ENCODE results near the gene HEPN1.

The HEPN1 gene

DNA sequence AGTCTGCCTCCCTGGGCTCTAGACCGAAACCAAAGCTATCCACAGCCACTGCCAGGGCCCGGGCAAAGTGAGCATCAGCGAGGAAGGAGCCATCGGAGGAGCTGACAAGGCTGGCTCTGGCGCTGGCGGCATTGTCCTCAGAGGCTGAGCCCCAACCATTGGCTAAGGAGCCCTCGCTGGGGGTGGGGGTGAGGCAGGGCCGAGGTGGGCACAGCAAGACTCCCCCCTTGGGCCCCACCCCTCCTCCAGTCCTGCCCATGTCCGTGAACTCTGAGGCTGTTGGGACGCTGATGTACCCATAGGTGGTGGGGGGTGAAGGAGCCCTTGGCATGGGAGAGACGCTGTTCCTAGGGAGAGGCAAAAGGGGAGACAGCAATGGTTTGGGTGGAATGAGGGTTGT is 32.6 kb upstream of the HEPN1 start:
- no peak for DNase-seq

DNA sequence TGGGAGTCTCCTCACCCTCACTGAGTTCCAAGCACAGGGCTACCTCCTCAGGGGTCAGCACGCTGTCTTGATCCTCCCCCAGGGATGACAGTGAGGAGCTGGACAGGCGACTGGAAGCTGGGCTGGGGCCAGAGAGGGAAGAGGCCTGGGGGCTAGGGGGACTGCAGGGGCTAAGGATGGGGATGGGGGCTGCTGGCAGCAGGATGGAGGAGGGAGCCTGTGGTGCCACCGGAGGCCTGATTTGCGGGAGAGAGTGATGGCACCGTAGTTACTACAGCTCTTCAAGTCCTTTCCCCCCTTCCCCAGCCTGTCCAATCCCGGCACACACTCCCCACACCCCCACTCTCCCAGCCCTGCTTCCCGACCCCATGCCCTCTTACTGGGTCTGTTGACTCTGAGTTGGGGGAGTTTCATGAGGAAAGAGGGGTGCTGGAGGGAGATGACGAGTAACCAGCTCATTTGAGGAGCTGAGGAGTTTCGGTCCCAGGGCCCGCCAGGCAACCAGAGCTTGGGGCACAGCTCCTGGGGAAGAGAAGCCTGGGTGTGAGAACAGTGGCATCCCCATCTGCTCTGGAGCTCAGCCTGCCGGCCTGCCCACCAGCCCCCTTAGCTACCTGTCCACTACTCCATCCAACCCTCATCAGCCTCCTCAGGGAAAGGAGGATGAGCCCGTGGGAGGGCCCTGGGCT is 31.9 kb upstream of the HEPN1 start:
- DNase-seq = no peak

DNA sequence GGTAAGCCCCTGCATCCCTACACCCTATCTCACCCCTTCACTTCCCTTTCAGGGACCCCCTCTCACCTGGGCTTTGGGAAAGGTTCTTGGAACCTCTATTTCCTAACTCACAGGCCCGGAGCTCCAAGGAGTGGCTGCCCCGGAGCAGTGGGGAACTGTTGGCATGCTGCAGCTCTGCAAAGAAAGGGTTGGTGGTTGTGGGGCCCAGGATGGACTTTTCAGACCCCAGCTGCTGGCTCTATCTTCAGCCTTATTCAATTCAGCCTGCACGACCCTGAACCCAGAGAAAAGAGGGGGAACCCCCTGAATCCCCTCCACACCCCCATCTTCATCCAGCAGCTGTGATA is 31.4 kb upstream of the HEPN1 start:
- no peak for DNase-seq

DNA sequence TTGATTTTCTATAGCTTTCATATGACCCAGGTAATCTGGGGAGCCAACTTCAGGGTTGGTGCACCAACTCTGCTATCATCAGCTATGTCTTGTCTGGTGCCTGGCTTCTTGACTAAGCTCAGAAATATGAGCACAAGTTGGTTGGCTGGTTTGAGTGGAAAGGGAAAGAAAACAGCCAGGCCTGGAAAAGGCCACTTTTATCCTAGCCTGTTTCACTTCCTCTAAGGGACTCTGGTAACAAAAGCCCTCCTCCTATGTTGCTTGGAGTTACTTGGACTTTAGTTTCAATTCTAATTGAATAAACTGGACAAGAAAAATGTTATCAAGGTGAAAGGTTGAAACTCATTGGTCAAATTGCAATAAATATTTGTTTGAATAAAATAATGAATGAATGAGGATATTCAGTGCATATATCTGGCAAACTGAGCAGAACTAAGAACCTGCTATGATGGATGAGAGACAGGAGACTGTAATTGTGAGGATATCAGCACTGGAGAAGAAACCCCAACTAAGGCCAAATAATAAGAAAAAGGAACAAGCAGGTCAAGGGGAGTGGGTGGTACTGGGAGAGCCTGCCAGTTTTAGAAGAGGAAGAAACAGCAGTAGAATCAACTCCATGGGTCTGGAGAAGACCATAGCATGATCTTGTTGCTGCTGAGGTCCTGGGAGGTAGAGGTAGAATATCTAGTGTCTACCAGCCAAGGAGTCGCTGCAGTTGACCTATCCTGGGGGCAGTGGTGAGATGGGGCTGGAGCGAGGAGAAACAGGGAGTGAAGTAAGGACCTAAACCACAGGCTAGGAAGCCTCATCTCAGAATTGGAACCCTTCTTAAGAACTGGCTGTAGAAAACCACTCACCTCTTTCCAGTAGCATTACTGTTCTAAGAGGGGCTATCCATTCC is 29.6 kb upstream of the HEPN1 start:
- no peak for DNase-seq

DNA sequence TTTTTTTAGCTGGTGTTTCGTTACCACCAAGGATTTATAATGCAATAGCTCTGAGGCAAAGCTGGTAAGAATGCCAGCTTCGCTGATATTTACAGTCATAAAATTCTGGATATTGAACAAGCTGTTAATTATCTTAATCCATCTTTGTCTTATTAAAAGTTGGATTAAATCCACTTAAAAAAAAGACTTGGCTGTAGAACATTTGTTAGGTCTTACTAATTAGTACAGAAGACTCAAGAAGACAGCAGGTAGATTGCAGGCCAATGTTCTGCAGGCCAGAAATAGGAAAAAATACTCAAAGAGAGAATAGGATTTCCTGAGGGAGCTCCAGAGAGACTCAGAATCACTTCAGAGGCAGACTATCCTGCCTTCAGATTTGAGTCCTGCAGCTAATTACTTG is 28.9 kb upstream of the HEPN1 start:
- no peak for DNase-seq

DNA sequence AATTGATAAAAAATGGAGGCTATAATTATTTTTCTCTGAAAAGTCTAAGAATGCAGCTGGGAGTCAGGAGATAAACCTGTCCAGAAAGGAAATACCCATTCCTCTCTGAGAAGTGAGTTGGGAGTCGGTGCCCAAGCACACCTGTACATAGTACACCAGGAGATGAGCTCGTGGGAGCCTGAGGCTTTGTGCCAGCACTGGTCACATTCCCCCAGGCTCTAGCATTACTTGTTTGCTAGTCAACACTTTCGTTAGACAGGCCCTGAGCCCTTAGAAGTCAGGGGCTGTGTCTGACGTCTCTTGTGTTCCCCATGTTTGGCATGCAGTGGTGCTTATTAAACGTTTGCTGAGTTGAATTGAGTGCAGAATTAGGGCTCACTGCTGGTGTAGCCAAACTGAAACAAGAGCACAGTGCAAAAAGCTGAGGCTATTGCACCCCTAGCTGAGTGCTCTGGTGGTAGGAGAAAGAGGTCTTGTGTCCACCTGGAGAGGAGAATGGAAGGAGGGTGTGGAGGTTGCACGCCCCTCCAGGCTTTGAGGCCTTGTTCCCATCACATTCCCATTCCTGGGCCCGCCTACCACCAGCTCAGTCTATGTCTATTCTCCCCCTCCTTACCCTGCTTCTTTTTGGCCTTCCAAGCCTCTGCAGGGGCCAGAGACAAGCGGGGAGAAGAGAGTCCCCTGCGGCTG is 28.2 kb upstream of the HEPN1 start:
- no peak for DNase-seq

DNA sequence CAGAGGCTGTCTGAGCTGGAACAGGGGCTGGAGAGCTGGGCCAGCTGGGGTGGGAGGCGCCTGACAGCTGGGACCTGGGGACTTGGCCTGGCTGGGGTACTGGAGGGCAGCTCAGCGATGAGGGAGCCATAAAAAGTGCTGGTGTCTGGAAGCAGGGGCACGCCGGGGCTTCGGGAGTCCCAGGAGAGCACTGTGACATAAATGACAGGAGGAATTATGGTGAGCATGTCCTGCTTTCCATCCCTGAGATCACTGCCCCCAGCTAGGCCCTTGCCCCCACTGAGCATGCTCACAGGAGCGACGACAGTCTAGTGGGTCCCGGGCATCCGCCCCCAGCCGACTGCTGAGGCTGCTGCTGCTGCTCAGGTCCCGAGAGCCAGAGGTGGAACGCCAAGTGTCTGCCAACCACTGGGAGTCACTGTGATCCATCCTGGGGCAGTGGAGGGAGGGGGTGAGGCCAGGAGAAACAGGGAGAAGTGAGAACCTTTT is 27.6 kb upstream of the HEPN1 start:
- DNase-seq = no peak

DNA sequence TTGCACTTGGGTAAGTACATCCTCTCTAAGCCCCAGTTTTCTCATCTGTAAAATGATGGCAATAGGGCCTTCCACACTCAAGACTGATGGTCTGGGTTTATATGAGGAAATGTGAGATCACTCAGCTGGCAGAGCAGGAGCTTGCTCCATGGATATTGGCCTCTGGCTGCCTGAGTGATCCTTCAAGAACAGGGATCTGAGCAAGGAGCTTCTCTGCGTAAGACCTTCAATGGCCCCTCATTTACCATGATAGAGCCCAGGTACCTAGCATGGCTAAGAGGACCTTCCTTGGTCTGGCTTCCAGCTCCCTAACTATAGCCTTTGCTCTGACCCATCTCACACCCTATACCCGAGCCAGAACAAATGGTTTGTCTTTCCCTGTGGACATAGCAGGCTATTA is 26.9 kb upstream of the HEPN1 start:
- no peak for DNase-seq

DNA sequence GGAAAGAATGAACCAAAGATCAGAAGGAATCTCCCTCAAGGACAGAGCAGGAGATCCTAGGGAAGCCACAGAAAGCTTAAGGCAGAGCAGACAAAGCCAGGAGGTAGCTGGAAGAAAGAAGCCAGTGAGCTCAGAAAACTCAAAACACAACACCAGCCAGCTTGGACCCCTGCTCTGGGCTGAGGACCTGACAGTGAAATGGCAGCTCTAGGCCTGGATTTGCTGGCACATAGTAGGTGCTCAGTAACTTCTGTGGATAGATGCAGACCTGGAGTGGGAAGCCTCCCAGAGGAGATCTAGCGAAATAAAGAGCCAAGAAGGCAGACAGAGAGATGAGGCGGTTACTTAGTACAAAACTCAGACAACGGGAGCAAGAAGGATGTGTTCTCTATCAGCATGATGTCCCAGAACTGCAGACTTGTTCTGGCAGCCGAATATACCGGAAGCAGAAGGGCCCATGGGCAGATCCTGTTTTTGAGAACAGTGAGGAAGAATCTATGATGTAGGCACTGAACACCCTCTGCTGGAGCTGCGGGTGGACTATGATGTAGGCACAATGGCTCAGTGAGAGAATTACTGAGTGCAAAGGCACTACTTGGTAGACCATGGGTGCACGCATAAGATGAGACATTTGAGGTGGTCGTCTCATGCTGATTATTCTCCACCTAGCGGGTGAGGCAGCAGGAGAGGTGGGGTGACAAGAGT is 26.1 kb upstream of the HEPN1 start:
- DNase-seq = peak in 1 of 2 experiments; percentile 6

DNA sequence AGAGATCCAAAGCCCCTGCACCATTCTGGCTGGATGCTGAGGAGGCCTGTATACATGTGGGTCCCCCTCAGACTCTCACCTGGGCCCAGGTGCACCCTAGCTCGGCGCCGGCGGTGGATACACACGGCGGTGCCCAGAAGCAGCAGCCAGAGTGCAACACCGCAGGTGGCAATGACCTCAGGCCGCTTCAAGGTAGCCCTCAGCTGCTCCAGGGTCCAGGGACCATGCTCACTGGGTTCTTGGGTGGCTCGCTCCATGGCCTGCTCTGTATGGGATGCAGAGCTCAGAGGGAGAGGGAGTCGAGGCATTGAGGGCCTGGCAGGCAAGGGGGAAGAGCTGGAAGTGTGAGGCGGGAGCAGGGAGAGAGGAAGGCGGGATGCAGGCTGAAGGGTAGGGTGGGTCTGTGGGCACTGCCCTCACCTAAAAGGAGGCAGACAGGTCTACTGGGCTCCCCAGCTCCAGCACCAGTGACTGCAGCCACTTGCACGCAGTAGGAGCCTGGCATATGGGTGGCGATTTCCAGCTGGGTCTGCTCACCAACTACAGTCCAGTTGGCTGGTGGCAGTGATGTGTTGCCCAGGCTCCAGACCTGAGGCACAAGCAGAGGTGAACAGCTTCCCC is 25.2 kb upstream of the HEPN1 start:
- DNase-seq = no peak

DNA sequence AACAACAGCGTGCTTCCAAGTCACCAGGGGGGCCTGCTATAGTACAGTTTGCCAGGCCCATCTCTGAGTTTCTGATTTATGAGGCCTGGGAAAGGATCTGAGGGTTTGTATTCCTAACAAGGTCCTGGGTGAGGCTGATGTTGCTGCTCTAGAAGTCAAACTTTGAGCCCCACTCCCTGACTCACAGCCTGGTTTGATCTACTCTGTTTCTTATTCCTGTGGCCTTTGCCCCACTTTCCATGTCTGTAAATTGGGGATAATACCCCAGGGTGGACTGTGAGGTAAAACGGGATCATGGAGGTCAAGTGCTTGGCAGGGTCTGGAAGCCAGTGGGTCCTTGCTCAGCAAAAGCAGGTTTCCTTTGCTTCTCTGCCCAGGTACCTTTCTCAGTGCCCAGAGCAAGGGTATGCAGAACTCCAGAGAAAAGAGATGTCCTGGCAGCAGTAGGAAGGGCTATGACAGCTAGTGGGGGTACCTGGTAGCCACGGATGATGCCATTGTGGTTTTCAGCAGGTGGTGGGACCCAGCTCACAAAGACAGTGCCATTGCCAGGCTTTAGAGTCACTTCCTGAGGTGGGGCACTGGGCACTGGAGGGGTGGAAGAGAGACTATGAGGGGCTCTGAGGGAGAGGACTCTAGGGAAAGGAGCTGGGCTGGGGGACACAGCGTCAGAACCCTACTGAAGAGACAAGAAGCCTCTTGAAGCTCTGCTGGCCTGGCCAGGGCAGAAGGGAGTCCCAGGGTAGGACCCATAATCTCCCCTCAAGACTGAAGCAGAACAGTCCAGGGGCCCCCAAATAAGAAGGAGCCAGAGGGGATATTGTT is 24.2 kb upstream of the HEPN1 start:
- no peak for DNase-seq

DNA sequence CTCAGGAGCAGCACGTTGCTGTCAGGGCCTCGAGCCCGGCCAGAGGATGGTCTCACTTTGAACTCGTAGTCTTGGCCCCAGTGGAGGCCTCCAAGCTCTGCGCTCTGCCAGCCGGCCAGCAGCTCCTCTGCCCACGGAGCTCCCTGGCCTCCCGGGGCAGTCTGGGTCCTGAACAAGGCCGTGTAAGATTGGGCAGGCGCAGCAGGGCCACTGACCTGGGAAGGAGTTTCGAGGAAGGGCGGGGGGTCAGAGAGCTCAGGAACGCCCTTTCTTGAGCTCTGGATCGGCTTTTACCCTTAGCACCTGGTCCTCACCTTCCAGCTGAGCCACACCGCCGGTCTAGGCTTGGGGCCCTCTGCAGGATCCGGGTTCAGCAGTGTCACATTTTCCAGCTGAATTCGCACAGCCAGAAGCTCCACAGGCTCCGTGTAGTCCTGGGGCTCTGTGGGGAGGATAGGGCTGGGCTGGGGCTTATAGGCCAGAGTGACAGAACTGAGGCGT is 23.5 kb upstream of the HEPN1 start:
- DNase-seq = no peak

DNA sequence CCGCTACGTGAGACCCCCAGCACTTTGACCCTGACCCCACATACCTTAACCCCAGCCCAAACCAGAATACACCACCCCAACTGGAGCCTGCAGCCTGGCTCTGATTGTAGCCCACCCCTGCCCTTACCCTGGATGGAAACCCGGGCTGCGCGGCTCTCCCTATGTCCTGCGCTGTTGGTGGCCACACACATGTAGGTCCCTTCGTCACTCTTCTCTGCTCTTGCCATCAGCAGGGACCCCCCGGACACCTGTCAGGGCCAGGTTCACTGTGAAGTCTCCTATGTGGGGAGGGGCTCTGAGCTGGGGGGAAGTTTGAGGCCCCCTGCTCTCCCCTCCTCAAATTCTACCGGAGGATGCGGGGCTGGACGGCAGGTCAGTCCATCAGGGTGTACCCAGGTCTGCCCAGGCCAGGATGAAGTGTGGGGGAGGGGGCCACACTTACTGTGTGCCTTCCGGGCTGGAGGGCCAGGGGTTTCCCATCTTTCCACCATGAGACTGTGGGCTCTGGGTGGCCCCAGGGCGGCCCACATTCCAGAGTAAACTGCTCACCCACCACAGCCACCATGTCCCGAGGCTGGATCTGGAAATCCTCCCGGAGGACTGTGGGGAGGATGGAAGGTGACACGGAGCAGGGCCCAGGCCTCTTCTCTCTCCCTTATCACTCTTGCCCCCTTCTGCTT is 22.8 kb upstream of the HEPN1 start:
- no peak for DNase-seq

DNA sequence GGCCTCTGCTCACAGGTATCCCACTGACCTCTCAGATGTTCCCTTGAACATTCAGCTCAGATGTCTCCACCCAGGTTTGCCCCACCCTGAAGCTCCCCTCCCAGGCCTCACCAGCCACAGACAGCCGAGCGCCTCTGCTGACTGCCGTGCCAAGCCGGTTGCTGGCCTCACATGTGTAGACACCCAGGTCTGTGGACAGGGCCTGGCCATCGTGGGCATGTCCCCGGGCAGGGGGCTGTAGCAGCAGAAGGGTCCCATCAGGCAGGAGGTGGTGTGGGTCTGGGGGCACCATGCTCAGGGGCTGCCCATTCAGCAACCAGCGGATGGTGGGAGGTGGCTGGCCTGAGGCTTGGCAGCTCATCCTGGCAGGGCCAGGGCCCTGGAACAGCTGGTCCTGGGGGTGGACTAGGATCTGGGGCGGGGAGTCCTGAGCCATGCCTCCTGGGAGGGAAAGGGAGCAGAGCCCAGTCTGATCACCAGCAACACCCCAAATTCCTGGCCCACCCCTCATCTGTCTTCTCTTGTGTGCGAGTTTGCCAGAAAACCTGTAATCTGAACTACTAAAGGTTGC is 22.1 kb upstream of the HEPN1 start:
- DNase-seq = no peak

DNA sequence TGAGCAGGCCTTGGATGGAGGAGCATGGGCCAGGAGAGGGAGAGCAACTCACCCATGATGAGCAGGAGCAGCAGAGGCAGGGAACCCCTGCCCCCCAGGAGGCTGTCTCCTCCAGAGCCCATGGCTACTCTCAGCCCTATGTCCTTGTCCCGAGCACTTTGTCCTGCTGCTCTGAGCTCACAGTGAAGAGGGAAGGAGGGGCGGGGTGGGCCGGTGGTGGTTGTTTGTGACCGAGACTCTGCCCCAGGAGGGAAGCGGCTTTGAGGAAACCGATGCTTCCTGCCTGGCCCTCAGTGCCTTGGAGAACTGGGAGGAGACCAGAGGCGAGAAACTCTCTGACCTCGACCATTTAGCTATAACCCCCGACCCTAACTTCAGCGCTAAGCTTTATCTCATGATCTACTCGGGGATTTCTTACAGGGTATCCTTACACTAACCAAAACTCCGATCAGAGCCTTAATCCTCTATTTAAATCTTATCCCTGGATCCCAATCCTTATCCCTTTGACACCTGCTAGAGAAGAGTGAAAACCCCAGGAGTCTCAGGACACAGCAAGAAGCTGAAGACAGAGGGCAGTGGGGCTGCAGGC is 21.3 kb upstream of the HEPN1 start, which contains the start of gene ROBO4:
ROBO4 (minus strand) TSS at position 192 of the 589 bp plus-strand sequence; CDS start at position 122, 70 bp downstream.
- DNase-seq = no peak

DNA sequence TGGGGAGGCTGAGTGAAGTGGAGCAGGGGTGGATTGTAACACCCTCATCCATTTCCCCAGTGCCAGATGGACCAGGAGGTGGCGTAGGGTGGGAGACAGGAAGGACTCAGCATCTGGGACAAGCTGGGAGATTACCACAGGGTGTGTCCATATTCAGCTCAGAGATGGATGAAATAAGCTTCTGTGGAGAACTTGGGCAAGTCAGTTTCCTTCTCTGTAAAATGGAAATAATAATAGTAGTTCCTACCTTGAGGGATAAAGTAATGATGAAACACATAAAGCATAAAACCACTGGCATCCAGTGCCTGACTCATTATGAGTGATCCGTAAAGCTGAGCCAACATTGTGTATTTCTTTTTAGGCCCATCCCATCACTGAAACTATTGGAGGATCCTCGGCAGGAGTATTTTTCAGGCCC is 20.8 kb upstream of the HEPN1 start:
- no peak for DNase-seq

DNA sequence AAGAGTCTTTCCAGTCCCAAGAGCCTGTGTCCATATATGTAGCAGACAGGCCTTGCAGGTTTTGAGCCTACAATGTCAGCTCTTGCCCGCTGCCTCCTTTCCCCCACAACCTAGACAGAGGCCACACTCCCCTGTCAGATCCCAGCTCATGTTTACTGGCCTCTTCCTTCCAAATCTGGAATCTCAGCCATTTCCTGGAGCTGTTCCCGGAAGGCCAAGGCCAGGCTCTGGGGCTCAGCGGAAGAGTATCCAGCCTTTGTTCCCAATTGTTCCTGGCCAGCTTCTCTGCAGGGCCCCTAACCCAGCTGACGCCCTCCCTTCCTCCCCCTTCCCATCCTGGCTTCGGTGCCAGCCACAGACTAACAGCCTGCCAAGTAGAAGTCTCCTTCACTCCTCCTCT is 20.3 kb upstream of the HEPN1 start:
- no peak for DNase-seq

DNA sequence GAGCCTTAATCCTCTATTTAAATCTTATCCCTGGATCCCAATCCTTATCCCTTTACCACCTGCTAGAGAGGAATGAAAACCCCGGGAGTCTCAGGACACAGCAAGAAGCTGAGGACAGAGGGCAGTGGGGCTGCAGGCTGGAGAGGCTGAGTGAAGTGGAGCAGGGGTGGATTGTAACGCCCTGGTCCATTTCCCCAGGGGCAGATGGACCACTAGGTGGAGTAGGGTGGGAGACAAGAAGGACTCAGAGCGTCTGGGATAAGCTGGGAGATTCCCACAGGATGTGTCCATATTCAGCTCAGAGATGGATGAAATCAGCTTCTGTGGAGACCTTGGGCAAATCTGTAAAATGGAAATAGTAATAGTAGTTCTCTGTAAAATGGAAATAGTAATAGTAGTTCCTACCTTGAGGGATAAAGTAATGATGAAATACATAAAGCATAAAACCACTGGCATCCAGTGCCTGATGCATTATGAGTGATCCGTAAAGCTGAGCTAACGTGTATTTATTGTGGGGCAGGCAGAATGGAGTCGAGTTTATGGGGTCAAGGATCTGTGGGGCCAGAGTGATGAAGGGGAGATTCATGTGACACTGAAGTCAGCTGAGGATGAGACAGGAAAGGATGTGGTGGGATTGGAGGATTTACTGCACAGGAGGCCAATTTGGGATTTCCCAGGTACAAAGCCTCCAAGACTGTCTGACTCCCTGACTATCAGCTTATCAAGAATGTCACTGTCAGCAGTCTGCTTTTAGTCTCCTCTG is 19.5 kb upstream of the HEPN1 start:
- no peak for DNase-seq

DNA sequence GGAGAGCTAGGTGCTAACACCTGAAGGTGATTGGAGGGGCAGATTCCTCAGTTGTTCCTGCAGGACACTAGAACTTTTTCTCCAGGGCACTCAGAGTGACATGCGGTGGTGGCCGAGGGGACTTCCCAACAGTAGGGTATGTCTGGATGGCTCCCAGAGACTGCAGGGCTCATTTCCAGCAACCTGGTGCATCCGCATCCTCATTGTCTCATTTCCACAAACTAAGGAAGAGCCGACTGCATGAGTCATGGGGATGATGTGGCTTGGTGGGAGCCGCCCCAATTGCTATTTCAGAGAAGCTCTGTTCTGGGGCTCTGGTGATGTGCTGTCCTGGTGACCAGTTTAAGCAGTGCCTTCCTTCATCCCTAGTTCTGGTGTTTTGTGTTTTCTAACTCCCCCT is 18.6 kb upstream of the HEPN1 start:
- DNase-seq = no peak

All from Kasumi-1 (cell line).